ENCODE measurements around the gene DDX41. TPM values are rescaled to one million over a fixed set of nuclear protein-coding genes. Genes with fewer than 3 reads are reported as not detected.

DDX41 gene
- polyA plus RNA-seq, 1 donor: 45.8 TPM

DNA sequence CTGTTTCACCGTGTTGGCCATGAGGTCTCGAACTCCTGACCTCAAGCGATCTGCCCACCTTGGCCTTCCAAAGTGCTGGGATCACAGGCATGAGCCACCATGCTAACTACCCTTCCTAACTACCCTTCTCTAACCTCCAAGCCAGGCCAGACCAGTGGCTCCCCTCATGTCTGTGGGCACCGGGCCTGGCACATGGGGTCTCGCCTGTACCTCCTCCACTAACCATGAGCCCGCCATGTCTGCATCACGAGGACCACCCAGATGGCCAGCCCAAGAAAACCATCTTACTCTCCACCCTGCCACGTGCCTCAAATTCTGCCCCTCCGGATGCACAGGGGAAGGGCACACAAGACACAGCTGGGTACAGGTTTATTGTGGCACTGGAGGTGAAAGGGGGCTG is 33.7 kb downstream of the DDX41 start:
- no peak for DNase-seq

DNA sequence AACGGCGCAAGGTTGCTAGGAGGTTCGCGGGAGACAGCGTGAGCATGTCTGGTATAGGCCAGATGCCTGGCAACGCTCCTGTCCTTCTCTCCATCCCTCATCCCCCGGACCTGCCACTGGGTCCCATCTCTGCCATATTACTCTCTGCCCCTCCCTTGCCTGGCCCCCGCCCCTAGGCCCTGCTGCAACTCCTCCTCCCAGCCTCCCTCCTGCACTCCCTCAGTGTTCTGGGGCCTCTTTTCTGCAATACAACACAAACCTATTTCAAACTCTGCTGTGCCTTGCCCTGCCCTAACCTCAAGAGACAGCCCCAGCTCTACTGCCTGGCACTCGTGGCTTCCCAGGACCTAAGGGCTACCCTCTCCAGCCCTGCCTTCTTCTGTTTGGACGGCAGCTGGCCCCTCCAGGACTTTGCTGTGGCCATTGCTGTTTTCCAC is 34.4 kb downstream of the DDX41 start:
- no peak for DNase-seq

- DNase-seq: no peak
These were observed 37.0 kb downstream of the DDX41 start for GRCh38 chr5:177479774-177480173.

- no peak for DNase-seq
These were observed 37.8 kb downstream of the DDX41 start for GRCh38 chr5:177478711-177479646.

DNA sequence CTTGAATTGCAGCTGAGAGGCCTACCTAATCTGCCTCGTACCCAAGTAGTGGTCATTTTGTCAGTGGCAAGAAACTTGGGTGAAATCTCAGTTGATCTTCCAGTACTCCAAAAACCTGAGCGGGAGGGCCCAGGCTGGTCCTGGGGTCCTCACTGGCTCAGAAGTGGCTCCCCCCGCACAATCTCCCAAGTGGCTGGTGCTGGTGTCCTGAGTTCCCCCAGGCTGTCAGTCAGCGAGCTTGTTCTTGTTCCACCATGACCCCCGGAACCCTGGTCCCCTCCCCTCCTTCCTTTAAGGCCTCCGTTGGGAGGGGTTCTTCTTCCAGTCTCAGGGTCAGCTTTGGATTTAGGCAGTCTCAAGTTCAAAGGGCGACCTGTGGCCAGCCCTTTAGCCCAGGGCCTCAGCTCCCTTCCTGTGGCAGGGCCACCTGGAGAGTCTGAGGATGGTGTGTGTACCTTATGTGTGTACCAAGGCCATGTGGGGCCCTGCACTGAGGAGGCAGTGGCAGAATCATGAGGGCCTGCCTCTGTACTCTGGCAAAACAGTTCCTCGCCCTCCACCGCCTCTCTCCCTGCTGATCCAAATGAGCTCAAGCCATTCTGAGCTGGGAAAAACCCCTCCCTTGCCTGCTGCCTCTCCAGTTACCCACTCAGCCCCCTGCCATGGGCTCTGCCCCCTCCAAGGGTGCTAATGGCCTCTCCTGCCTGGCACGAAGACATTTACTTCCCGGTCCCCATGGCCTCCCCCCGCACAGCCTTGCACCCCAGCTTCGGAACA is 38.9 kb downstream of the DDX41 start:
- no peak for DNase-seq

DNA sequence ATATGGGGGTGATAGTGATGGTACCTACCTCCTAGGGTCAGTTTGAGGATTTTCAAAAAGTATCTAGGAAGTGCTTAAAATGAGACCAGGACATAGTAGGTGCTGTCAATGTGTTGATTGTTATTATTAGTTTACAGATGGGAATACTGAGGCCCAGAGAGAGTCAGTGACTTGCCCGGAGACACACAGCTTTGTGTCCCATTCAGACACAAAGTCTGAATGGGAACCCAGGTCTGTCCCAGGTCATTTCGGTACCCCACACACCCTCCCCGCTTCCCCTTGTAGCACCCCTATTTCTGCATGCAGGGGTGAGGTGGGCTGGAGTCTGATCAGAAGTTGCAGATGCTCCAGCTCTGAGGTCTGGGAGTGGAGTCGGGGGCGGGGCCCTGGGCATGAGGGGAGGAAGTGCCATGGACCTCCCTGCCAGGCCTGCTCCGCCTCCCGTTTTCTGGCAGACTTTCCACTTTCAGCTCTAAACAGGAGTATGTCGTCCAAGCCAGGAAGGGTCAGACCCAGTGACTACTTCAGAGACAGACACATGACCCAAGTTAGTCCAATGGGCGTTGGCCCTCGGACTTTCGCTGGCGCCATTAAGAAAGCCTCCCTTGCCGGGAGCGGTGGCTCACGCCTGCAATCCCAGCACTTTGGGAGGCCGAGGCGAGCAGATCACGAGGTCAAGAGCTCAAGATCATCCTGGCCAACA is 40.1 kb downstream of the DDX41 start:
- DNase-seq: no peak

DNA sequence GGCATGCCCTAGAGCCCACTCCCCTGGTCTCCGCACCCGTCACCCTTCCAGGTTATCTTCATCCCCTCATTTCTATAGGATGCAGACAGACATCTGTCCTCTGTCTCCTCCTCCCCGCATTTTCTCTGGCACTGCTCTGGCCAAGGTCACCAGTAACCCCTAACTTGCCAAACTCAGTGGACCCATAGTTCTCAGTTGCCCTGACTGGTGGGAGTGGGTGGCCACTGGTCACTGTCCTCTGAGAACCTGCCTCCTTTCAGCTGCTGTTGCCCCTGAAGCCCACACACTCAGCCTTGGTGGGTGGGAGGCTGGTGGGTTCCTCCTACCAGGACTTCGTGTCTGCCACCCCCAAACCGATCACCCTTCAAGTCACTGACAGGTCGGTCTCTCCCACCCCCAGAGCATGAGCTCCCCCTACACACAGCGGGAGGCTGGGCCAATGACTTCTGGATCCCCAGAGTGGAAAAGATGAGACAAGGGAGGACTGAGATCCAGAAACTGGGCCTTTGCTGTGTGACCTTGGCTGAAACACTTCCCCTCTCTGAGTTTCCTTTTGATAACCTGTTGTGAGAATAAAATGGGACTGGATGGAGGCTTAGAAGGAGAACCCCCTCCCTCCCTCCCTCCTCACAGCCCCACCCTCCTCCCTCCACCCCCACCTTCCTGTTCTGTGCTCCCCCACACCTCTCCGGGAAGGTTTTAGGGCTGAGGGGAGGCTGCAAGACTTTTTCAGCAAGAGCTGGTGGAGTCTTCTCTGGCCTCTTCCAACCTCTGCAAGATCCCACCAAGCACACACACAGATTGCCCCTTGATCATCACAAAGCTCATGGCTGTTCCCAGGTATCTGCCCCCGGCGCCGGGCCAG is 41.0 kb downstream of the DDX41 start:
- DNase-seq: no peak

GRCh38 chr5:177474846-177475562 is 41.8 kb downstream of the DDX41 start:
- no peak for DNase-seq

- DNase-seq: no peak
These were observed 42.7 kb downstream of the DDX41 start for GRCh38 chr5:177474002-177474476.

DNA sequence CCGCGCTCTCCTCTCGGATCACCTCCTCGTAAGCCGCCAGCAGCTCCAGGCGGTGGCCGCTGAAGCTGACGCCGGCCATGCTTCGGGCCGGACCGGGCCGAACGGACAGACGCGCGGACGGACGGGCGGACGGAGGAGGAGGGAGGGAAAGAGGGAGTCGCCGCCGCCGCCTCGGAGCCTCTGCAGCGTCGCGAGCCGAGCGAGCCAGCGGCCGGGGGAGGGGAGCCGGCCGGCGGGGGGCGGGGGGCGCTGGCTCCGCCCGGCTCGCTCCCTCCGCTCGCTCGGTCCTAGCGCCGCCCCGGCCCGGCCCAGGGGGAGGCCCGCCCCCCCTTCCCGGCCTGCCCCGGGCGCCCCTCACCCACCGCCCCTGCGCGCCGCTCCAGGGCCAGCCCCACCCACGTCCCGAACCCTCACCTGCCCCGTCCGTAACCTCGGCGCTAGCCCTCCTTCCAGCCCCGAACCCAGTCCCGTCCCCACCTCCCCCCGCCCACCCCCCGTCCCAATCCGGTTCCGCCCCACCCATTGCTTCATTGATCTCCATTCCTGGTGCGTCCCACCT is 43.2 kb downstream of the DDX41 start, which contains the start of gene DBN1:
TSS of gene DBN1 (minus strand) at position 192 of the 559 bp plus-strand sequence. CDS start at position 79, 113 bp downstream.
- peak; percentile 70 for DNase-seq

DNA sequence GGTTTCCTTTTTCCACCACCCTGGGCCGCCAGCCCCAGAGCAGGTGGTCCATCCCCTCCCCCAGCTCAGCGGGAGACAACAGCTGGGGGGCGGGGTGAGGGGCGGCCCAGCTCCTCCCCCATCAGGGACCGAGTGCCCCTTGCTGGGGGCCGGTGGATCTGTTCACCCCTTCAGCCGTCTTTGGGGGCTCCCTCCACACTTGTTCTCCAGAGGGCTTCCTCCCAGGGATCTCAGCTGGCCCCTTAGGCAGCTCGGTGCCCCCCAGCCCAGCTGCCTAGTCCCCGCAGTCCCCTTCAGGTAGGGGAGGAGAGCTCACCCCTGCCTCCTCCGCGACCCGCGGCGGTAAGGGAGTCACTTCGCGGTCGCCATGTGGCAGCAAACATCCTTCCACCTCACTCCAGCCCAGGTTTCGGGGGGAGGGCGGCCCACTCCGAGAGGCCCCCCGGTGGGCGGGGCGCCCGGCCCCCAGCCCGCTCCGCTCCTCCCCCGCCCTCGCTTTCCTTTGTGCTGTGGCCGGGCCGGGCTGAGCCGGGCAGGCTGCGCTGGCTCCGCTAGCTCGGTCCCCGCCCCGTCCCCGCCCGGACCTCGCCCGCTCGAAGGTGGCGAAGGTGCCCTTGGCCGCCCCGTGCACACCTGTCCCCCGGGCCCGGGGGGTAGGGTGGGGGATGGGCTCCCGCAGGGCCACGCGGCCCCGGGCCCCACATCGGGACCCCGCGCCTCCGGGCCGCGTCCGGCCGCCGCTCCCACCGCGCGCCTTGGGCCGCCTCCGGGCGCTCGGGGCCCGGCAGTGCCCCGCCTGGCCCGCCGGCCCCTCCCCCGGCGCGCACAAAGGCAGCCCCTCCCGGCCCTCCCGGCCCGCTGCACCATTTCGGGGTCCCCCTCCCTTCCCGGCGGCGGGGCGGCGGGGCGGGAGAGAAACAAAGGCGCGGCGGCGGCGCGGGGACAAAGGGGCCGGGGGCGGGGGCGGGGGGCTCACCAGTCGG is 44.0 kb downstream of the DDX41 start:
- no peak for DNase-seq

- no peak for DNase-seq
These were observed 45.0 kb downstream of the DDX41 start for GRCh38 chr5:177471610-177472356.

DNA sequence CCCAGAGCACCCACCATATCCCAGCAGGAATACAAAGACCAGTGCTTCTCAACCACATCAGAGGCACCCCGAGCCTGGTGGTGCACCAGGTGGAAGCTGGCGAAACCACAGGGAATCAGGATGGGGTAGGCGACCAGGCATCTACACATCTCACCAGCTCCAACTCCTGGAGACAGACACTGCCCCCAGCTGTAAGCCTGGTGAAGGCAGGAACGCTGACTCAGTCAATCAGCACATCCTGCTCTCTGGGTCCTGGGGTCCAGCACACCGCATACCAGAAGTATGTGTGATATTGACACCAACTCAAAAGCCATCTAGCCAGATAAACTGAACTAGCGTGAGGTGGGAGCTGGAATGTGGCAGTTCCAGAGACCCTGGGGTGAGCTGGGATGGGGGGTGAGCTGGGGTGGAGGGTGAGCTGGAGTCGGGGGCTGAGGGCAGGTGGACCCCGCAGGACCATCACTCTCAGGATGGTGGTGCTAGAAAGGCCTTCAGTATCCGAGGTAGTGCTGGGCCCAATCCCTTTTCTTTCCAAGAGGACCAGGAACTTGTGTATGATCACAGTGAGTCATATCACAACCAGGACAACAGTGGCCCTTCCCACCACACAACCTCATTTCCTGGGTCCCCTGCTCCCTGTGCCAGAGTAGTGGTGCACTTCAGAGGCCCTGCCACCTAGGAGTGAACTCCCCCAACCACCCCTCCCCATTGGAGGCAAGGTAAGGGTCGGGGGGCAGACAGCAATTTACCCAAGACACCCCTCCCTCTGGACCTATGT is 45.8 kb downstream of the DDX41 start:
- no peak for DNase-seq

- no peak for DNase-seq
These were observed 46.8 kb downstream of the DDX41 start for GRCh38 chr5:177469750-177470525.

DNA sequence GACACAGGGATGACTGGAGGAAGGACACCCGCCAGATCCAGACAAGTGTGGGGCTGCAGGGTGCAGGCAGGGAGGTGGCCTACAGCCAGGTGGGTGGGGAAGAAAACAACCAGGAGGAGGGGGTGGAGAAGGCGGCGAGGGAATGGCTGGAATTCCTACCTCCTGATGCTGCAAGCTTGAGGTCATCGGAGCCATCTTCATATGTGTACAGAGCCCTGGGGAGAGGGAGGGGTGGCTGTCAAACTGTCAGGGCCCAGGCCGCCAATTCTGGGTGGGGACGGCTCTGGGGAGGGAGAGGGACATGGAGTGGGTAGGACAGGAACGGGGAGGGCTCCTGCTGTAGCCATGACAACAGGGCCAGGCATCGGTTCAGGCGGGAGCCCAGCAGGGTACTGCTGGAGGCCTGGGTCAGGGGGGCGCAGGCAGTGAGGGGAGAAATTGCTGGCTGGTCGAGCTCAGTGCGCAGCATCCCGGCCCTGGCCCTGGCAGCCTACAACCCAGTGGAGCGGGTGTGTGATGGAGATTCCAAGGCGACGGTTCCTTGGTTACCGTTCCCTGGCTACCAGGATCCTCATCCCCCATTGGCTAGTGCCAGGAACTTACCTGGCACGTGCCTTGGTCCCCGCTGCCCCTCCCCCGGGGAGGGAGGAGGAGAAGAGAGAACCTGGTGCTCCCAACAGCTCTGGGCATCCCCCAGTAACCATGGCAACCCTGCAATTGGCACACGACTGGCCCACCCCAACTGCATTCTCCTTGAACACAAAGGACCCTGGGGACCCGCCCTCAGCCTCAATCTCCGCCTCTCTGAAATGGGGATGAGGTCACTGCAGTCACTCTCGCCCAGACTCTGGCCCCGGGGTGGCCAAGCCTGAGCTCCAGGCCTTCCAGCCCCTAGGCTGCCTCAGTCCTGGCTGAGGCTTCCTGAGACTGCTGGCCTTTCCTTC is 47.8 kb downstream of the DDX41 start:
- DNase-seq: no peak

- DNase-seq: no peak
These were observed 48.5 kb downstream of the DDX41 start for GRCh38 chr5:177468329-177468684.
